CMK (cell line): Measurements from ENCODE around the gene LARP1.

Experiments
- DNase-seq: peaks from one replicate; pipeline ENCODE4 v3.0.0-alpha.2; 2010; ENCODE audit warnings: low read depth

The LARP1 gene

DNA sequence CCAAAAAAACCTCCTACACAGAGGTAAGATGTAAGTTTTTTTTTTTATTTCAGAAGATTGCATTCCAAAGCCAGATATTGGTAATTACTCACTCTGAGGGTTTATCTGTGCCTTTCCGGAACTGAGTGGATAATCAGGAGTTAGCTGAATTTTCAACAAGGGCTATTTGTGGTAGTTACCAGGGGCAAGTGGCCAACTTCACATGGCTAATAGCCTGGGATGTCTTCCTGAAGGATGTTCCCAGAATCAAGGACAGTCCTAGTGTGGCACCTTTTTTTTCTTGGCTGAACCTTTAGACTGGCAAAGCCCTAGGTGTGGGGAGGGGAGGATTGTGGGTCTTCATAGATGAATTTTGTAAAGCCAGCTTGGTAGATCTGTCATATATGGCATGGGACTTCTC, 7.1 kb downstream of the LARP1 start:
- DNase-seq, result no peak

DNA sequence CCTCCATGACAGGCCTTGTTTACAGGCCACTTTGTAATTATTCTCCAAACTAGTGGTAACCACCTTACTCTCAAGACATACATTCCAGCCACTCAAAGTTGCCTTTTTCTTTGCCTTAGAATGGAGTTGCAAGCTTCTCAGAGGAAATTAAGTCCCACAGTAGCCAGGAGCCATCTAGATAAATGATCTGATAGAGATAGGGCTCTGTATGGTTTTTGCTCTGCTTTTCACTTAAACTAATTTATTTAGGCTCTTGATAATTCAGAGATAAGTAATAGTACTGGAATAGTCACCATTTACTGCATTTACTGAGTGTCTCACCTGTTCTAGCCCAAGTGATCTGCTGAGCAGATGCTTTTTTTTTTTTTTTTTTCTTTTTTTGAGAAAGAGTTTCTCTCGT, 7.5 kb downstream of the LARP1 start:
- DNase-seq, result no peak

DNA sequence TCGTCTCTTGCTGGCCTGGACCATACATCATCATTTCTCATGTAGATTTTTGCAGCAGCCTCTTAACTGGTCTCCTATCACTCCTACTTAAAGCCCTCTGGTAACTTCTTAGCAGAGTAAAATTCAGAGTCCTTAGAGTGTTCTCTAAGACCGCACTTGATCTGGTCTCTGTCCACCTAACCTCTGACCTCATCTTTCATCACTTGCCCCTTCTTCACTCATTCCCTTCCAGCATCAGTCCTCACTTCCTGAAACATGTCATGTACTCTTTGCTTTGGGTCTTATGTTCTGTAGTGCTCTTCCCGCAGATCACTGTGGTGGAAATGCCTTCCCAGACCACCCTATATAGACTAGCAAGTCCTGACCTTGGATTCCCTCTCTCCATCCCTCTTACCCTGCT, 9.8 kb downstream of the LARP1 start:
- DNase-seq, result no peak

DNA sequence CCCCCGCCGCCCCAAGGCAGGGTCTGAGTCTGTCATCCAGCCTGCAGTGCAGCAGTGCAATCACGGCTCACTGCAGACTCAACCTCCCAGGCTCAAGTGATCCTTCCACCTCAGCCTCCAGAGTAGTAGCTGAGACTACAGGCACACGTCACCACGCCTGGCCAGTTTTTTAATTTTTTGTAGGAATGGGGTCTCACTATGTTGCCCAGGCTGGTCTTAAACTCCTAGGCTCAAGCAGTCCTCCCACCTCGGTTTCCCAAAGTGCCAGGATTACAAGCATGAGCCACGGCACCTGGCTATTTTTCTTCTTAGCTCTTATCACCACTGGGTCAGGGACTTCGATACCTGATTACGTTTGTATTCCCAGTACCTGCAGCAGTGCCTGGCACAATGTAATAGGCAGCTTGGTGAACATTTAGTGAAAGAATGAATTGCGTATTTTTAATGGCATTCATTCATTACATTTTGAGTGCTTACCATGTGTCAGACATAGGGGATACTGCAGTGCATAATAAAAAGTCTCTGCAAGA, 10.3 kb downstream of the LARP1 start:
- DNase-seq, result no peak

DNA sequence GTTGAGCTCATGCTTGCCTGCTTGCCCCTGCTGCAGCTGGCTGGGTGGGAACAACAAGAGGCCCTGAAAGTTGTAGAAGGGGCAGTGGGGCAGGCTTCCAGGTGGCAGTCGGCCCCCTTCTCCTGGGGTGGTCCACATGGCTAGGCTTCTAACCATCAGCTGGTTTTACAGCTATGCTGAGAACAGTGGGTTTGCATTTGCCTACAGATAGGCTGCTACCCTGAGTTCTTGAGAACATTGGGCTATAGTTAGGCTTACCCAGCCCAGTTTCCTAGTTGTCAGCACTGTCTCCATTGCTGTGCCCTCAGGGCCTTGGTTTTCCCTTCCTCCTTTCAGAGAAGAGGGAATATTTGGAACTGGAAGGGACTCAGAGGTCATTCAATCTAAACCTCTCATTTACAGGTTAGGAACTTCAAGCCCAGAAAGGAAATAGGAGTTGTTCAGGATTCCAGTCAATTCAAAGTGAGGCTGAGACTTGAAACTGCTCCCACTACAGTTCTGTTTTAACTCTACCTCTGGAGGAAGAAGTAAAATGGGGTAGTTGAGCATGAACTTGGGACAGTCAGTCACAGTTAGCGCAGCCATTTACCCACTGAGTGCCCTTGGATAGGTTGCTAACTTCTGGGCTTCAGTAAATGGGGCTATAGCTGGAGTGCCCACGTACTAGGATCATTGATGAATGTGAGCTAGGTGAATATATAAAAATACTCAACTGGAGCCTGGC, 11.5 kb downstream of the LARP1 start:
- no peak for DNase-seq

DNA sequence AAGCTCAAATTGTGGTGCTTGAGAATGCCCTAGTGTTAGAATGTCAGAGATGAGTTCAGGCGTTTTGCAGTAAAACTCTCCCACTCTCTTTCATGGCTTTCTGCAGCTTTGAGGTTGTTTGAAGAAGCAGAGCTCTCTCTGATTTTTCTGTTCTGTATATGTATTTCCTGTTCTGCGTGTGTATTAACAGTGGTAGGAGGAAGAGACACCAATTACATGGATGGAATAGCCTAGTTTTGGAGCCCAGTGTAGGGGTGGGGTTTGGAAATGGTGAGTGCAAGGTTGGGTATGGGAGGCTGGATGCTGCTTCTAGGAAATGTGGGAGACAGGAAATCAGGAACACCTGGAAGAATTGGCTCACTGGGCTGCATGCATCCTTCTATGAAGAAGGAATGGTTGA, 12.4 kb downstream of the LARP1 start:
- no peak for DNase-seq

DNA sequence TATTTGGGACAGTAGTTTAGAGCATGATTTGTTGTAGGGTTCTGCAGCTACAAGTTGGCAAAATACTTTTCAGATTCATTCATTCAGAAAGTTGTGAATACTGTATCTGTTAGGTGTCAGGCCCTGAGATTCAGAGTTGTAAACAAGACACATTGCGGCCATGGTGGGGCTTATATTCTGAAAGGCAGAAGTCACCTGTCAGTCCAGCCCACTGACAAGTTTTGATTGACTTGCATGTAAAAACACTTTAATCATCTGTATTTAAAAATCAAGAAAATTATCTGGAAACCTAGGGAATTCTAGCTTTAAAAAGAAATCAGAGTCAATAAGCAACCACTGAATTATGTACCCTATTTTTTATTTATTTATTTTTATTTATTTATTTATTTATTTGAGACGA, 13.0 kb downstream of the LARP1 start:
- no peak for DNase-seq

DNA sequence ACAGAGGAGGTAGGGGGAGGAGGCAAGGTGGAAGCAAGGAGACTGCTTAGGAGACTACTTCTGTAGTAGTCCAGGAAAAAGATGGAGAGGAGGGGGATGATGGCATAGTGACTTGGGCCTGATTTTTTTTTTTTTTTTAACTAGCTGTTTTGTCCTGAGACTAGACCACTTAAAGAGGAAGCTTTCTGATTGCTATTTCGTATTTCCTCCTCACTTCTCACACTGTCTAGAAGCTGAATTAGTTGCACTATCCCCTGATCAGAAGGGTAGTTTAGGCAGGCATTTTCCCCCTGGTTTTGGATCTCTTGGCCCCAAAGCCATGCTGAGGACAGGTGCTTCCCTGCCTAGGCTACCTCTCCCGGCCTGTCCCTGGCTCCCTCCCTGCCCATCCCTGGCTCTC, 14.9 kb downstream of the LARP1 start:
- DNase-seq, result no peak

DNA sequence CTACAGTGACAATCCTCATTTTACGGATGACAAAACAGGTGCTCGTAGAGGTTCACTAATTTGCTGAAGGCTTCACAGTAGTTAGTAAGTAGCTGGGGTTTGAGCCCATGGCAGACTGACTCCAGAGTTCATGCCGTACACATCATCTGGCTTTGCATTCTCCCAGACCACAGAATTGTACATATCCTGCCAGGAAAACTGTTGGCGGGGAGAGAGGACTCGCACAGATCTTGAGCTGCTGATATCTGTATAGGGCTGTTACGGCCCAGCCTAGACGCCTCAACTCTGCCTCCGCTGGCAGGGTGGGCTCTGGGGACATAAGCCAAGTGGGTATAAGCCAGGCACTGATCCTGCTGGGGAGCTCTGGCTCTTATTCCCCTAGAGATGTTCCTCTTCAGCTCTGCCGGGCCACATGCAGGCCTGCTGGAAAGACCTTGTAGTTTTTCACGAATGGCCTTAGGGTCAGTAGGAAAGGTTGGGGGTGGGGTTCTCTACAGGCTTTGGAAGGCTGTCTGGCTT, 16.3 kb downstream of the LARP1 start:
- no peak for DNase-seq

DNA sequence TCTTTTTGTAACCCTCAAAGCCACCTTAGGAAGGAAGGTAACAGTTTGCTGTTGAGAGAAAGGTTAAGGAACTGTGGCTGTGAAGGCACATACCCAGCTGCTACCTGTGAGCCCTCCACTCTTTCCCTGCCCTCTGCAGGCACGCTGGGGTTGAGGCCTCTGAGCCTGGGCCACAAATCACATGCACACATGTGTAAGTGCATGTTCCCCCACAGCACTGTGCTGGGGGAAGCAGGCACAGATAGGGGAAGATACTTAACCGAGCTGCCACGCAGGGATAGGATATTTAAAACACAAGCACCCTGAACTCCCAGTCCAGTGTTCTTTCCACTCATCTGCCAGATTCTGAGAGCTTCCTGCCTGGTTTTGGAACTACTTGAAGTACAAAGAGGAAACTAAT, 18.1 kb downstream of the LARP1 start:
- no peak for DNase-seq

DNA sequence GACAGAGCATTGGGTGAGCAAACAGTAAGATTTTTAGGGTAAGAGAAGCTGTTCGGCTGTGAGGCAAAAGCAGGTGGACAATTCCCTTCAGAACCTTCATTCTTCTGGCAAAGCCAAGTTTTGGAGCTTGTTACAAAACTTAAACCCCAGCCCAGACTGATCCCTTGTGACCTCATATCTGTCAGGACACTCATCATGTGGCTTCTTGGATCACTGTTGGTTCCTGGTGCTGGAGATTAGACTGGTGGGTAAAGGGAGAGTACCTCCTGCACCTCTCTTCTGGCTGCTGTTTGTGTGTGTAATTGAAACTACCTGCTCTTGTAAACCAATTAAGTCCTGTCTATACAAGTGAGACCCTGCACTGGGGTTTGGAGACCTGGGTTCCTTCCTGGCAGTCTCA, 21.0 kb downstream of the LARP1 start:
- no peak for DNase-seq

DNA sequence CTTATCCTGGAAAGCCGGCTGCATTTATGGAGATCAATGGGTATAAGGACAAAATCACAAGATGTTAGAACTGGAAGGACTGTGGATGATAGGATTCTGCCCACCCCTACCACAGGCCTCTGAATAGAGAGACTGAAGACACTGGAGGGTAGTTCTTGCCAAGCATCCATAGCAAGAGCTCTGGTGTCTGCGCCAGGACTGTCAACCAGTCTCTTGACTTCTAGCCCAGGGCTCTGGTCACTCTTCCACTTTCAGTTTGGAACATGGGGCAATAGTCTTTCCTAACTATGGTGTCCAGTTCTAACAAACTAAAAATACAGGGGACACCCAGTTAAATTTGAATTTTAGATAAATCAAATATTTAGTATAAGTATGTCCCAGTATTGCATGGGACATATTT, 23.4 kb downstream of the LARP1 start:
- DNase-seq, result no peak

DNA sequence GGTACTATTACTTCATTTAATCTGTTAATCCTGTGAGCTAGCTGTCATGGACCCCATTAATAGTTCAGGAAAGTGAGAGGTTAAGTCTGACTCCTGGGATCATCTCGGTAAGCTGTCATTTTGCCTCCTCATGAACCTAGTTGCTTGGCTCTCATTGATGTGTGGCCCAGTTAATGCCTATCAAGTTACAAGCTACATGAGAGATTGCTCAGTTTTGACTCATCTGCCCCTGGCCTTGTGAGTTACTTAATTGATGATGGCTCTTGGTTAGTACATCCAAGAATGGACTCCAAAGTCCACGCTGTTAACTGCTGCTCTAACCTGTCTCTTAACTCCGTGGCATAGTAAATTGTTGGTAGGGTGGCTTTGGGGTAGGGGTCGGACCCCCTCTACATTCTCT, 23.9 kb downstream of the LARP1 start:
- DNase-seq, result no peak

DNA sequence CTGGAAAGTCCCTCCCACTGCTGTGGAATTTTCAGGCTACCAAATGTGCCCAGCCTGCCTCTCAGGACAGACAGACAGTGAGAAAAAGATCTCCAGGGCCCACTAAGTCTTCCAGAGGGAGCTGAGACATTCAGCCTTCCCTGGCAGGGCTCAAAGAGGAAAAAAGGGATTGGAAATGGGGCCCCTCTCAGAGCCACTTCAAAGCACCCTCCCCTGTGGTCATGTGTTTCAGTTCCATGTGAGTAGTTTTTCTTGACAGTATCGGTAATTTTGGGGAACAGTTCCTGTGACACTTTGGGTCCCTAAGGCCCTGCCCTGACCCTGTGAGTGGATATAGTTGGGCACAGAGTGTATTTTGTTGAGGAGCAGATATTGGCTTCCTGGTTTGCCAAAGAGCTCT, 25.0 kb downstream of the LARP1 start:
- DNase-seq, result no peak

DNA sequence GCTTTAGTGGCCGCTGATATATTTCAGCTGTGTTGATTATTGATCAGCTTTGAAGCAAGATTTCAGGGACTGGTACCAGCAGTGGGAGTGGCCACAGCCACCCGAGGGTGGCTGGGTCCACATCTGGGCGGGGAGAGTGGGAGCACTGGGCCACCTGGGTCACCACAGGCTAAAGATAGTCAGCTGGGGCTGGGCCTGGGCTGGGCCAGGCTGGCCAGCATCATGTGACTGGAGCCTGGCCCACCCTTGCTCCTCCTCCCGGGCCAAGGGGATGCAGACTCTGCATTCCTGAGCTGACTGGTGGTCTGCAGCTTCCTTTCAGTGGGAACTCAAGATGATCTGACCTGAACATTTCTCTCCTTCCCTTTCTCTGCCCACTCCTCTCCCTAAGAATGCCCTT, 27.1 kb downstream of the LARP1 start:
- no peak for DNase-seq

DNA sequence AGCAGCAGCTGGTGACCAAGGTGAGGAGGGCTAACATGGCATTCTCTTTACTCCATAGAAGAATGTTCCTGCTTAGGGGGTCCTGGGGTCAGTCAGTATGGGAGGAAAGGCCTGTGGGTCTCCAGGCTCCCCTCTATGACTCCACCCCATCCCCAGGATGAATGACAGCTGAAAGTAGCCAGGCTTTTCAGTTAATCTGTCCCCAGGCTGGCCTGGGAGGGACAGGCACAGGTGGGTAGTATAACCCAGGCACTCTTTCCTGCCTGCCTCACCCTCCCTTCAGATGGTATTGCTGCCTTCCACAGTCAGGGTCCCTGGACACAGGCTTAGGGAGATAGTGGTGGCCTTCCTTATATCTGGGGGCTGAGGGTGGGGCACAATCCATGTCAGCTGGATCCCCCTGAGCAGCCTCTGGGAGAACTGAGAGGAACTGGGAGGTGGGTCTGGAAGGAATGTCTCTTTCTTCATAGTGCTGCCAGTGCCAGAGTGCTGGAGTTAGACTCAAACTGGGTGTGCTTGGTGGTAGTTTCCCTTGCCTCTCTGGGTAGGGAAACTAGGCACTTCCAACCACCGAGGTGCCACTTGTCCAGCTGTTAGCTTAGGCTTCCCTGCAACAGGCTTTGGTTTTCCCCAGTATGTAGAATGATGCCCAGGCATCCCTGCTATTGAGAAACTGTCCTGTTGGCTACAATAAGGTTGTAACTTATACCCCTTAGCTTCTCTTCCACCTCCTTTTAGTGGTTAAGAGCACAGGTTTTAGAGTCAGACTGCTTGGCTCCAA, 27.8 kb downstream of the LARP1 start:
- no peak for DNase-seq

DNA sequence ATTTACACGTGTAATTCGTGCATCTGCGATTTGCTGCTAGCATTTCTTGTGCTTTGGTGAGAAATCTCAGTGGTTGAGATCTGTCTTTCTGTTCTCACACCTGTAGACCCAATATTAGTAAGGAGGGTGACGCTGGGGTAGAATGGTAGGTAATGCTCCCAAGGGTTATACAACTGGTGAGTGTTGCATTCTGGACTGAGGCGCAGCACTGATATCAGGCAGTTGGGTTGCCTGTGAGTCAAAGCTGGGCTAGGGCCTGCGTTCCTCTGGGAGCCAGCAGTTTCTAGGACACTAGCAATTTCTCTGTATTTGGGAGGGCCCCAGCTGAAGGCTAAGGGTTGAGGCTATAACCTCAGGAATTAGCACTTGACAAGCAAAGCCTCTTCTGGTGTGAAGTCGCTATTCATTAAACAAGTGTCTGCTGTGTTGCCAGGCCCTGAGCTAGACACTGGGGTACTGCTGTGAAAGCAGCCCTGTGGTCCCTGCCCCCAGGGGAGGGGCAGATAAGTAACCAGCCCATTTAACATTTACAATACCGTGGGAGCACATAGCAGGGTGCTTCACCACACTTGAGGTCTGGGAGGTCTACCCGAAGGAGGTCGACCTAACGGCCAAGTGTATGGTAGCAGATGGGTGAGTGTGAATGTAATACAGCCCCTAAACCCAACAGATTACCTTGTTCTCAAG, 28.7 kb downstream of the LARP1 start:
- no peak for DNase-seq

DNA sequence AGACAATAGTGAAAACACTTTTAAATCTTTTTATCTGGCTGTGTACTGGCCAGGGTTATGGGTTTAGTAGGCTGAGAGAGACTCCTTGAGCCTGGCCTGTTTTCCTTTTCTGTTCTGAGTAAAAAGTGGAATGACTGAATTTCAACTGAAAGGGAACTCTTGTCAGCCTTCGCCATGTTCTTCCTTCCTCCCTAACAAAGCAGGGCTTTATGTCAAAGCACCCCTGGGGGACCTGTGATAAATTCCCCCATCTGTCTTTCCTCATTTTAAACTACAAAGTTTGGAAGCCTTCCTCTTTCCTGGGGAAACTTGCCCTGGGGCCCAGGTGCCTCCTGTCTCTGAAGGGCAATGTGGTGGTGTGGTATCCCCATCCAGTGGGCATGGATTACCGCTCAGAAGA, 29.7 kb downstream of the LARP1 start:
- DNase-seq, result no peak

DNA sequence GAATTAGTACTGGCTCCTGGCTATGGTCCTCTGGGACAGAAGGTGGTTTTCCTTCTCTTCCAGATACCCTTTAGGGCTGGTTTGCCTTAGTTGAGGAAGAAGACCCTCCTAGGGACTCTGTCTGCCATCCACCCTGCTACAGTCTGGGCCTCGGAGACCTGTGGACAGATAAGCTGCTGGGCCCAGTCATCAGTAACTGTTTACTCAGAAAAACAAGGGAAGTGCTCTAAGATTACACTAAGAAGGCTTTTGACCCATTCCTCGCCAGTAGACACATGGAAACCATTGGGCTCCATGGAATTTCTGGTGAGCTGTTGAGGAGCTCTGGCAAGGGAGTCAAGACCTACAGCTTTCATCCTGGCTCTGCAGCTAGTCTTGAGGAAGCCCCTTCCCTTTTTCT, 31.2 kb downstream of the LARP1 start:
- DNase-seq, result no peak

DNA sequence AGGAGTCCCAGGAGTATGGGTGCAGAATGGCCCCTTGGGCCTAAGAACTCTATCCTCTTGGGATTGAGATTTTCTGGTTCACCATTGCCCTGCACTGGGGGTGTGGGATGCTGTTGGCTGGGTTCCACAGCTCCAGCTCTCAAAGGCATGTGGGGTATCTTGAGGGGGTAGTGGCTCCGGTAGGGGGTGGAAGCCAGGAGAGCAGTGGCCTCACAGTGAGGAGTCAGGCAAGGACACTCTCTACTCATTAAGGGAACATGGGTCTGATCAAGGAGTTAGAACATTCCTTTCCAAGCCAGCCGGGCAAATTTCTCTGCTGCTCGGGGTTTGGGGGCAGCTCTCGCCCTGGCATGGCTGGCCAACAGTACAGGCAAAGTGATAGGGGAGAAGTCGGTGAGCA, 33.0 kb downstream of the LARP1 start:
- DNase-seq, result no peak

DNA sequence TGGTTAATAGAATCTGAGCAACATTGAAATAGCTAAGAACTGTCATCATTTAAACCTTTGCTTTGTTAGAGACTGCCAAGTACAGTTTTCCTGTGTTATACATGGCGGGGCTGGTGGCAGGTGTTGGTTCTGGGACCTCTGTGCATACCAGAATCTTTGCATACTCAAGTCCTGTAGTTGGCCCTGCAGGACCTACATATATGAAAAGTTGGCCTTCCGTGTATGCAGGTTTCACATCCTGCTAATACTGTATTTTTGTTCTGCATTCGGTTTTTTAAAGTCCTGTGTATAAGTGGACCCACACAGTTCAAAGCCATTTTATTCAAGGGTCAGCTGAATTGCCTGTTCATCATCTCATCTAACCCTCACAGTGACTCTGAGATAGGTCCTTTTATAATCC, 36.4 kb downstream of the LARP1 start:
- DNase-seq, result no peak

DNA sequence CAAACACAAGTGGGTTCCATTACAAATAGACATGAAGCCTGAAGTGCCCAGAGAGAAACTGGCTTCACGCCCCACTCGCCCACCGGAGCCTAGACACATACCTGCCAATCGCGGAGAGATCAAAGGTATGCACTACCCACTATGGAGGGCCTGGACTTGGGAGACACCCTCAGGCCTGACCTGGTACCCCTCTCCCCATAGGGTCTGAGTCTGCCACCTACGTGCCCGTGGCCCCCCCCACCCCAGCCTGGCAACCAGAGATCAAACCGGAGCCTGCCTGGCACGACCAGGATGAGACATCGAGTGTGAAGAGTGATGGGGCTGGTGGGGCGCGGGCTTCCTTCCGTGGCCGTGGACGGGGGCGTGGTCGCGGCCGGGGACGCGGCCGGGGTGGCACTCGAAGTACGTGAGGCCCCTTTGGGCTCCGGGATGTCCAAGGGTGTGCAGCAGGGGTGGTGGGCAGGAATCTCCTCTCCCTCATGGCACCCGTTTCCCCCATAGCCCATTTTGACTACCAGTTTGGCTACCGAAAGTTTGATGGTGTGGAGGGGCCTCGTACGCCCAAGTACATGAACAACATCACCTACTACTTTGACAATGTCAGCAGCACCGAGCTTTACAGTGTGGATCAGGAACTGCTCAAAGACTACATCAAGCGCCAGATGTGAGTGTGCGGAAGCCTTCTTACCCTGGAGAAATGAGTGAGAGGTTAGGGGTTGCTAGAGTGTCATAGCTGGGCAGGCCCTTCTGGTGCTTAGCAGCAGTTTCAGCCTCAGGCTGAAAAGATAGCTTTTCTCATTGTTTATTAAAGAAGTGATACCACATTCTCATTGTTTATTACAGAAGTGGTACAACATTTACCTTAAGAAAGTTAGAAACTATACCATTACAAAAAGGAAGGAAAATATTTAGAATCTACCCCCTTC, 38.7 kb downstream of the LARP1 start:
- DNase-seq, result no peak
